ENCODE data around the gene RNF220. TPM values are rescaled to one million over a fixed set of nuclear protein-coding genes. Genes with fewer than 3 reads are reported as not detected.

The RNF220 gene
- total RNA-seq, 1 donor from 2014 or later, result 60.0 TPM

GRCh38 chr1:44405798-44406736 is 1.0 kb downstream of the RNF220 start:
- peak; percentile 69 for ATAC-seq
- intact Hi-C loops (cut with DNase I), result loop anchor here (10.0 kb wide), 1 partner anchor 189 kb away; no protein-coding TSS in a partner anchor
- DNase-seq (ENCODE audit: low spot score), result no peak

DNA sequence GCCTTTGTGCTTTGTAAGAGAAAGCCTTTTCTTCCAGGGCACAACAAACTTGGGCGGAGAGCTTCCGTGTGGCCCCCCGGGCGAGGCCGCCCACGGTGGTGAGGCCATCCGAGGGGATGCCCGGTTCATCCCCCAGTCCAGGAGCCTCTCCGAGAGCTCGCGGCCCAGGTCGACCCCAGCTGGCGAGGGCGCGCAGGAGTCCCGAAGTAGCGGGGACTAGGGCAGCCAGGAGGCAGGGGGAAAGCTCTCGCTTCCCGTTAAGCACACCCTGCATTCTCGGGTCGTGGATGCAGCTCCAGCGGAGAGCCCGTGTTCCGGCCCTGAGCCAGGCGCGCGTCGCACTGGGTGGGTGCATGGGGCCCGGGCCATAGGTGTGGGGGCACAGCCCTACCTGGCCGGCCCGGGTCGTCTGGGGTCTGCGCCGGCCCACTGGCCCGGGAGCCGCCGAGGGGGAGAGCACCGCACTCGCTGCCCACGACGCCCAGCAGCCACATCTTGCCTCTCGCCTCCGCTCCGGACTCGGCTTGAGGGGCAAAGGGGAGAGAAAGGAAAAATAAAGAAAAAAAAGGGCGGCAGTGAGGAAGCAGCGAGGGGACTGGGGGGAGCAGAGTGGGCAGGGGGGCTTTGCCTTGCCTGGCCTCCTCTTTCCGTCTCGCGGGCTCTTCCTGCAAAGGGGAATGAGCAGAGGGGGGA is 1.8 kb downstream of the RNF220 start:
- ATAC-seq (peak; percentile 22), DNase-seq (ENCODE audit: low spot score) (no peak)
- intact Hi-C loops (cut with DNase I), result loop anchor here (10.0 kb wide), 1 partner anchor 188 kb away; no protein-coding TSS in a partner anchor

DNA sequence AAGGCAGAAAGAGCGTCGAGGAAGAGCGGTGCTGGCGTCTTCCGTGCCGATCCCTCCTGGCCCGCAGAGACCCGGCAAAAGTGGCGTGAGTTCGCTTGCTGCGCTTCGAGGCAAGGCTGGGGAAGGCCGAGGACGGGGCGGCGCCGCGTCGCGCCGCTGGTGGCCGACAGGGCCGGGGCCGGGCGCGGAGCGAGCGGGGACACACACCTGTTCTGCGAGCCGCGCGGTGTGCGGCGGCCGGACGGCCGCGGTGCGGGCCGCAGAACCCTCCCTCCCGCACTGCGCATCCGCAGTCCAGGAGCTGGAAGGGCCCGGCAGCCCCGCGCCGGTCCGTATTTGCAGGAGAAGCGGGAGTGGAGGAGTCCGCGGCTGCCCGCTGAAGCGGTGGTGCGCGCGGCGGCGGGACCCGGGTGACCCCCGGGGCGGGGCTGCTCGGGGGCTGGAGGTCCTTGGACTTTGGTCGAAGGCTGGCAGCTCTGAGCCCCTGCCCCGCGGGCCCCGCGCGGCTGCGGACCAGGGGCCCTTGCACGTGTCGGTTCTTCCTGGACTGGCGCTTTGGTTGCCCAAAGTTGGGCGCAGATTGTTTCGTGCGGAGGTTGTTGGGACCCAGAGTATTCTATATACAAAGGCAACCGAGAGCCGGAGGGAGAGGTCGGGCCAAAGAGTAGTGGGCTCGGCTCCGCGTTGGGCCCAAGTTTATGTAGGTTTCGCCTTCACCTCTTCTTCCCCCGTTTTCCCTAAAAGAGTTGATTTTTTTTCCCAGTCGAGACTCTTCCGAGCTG is 2.6 kb downstream of the RNF220 start:
- intact Hi-C loops (cut with DNase I), result loop anchor here (10.0 kb wide), 1 partner anchor 187 kb away; no protein-coding TSS in a partner anchor
- ATAC-seq (no peak), DNase-seq (ENCODE audit: low spot score) (no peak)

DNA sequence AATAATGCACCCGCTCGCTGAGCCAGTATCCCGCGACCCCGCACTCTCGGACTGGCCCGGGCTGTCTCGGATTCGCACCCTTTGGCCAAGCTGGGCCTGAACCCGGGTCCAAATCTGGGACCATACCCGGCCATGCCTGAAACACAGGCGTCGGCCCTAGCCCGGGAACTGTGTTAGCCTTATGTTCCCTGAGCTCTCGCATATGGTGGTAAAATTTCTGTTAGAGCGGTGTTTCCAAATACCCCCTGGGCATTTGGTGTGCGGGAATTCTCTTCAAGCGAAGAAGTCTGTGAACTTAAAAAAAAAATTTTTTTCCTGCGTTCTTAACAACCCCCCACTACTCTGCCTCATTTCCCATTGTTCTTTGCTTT is 3.1 kb downstream of the RNF220 start:
- ATAC-seq (no peak), DNase-seq (ENCODE audit: low spot score) (no peak)
- intact Hi-C loops (cut with DNase I), result loop anchor here (10.0 kb wide), 1 partner anchor 187 kb away; no protein-coding TSS in a partner anchor

DNA sequence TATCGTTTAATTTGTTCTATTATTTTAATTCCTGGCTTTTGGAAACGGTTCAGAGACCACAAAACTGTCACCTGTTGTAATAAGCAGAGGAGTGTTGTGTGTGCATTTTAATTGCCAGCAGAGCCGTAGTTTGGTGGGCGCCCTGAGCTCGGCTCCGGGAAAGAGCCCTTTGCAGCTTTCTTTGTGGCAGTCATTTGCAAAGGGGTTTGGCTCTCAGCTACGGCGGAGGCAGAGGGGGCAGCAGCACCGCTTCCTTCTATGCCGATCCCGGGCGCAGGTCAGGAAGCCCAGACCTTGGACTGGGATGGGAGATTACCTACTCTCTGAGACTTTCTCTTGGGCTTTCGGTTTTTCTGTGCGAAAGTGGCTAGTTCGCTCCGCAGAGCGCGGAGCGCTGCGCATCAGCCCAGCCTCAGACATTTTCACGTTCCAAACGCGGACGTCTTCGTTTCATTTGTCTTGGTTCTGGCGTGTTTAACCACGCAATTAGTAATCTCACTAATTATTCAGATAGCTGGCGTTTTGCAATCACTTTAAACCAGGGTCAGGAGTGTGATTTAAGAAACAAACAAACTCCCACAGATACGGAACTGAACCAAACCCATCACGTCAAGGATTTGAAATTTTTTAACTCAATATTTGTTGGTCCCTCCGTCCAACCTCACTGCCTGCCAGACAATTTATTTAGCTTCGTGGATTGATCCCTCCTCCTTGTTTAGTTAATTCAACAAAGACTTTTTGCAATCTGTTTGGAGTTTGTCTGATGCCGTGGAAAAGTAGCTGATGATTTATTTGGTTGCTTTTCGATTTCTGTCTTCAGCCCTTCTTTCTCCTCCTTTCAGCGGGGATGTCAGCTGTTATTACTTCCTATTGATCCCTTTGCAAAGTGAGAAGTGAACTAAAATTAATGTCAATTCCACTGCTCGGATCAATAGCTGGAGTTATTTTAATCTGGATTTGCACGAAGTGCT is 3.9 kb downstream of the RNF220 start:
- ATAC-seq, result no peak
- intact Hi-C loops (cut with DNase I), result loop anchor here (10.0 kb wide), 1 partner anchor 186 kb away; no protein-coding TSS in a partner anchor
- no peak for DNase-seq (ENCODE audit: low spot score)

DNA sequence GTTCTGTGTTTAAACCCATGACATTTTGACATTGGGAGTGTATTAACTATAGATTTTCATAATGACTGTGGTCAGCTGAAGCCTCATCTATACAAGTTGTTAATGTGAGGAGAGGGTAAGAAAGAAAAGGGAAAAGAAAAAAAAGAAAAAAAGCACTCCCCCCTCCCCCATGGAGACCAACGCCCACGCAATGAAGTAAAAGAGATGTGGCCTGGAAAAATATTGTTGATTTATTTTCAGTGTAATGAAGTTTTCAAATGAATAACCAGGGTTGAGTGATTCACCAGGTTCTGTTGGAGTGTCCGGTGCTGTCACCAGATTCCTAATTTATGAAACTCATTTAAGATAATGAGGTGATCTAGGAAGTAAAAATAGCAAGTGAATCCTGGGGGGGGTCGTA is 4.7 kb downstream of the RNF220 start:
- no peak for DNase-seq (ENCODE audit: low spot score)
- intact Hi-C loops (cut with DNase I), result loop anchor here (10.0 kb wide), 1 partner anchor 185 kb away; no protein-coding TSS in a partner anchor
- no peak for ATAC-seq

DNA sequence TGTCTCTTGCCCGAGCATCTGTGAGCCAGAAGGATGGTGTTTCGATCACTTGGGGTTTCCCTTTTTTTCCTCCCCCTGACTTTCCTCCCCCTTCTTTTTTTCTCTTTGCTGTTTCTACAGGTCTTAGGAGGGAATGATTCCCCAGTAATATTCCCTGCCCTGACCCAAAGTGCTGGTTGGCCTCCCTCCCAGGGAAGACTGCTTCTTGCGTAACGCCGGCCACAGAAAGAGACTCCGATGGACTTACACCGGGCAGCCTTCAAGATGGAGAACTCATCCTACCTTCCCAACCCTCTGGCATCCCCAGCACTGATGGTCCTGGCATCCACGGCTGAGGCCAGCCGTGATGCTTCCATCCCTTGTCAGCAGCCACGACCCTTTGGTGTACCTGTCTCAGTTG is 6.8 kb downstream of the RNF220 start:
- DNase-seq (ENCODE audit: low spot score) (no peak), ATAC-seq (peak; percentile 47)
- intact Hi-C loops (cut with DNase I), result no loop called here

GRCh38 chr1:44412601-44413000 is 7.5 kb downstream of the RNF220 start:
- intact Hi-C loops (cut with DNase I), result no loop called here
- ATAC-seq (no peak), DNase-seq (ENCODE audit: low spot score) (no peak)

DNA sequence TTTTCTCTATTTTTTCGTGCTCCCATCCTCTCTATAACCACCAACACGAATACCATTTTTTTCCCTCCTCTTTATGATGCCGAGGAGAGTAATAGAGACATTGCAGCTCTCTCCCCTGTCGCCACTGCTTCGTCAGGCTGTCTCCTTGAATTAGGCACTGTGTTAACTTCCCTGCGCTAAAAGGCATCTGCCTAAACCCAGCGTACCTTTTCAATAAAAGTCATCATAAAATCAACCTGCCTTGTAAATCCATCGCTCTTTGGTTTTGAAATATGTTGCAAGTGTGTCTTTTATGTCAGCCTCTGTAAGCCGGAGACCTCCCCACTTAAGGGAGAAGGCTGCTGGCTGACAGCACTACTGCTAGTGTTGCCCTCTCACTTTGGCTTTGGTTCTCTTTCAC is 8.7 kb downstream of the RNF220 start:
- intact Hi-C loops (cut with DNase I), result no loop called here
- ATAC-seq (no peak), DNase-seq (ENCODE audit: low spot score) (no peak)

DNA sequence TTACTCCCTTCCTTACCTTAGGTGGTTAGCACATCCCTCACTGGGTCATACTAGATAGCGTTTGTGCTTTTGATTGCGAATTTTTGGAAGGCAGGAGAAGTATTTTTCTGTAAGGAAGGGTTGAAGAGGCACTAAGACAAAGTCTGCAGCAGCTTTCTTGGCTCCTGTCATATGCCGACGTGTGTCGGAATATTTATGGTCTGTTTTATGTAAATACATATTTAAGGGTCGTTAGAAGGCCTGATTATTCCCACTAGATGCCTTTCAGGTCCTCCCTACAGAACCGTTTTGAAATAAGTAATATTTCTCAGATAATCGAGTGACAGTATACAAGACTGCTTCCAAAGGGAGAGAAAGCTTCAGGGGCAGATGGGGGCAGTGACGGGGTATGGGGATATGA is 10.0 kb downstream of the RNF220 start:
- no peak for ATAC-seq
- intact Hi-C loops (cut with DNase I), result no loop called here
- no peak for DNase-seq (ENCODE audit: low spot score)

GRCh38 chr1:44416408-44416807 is 11.4 kb downstream of the RNF220 start:
- DNase-seq (ENCODE audit: low spot score) (no peak), ATAC-seq (no peak)
- intact Hi-C loops (cut with DNase I), result no loop called here

GRCh38 chr1:44417351-44418021 is 12.4 kb downstream of the RNF220 start:
- intact Hi-C loops (cut with DNase I), result no loop called here
- ATAC-seq, result peak; percentile 81
- DNase-seq (ENCODE audit: low spot score), result peak; percentile 68

GRCh38 chr1:44418022-44418673 is 13.1 kb downstream of the RNF220 start:
- intact Hi-C loops (cut with DNase I), result no loop called here
- DNase-seq (ENCODE audit: low spot score) (no peak), ATAC-seq (no peak)

DNA sequence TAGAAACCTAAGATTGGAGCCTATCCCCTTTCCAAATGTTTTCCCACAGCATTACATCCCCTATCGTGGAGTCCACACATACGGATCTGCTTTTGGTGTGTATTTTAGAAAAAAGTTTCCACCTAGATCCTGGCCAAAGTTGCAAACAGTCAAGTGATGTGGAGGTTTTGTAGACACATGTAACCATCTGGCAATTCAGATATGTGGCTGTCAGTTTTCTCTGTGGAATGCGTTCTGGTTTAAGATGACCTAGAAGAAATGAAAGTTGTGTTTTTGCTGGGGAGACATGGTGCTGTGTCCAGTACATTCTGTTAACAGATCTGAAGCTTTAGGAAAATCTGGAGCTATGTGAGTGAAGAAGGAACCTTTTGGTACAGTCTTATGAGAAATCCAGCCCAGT is 14.8 kb downstream of the RNF220 start:
- intact Hi-C loops (cut with DNase I), result no loop called here
- ATAC-seq, result no peak

DNA sequence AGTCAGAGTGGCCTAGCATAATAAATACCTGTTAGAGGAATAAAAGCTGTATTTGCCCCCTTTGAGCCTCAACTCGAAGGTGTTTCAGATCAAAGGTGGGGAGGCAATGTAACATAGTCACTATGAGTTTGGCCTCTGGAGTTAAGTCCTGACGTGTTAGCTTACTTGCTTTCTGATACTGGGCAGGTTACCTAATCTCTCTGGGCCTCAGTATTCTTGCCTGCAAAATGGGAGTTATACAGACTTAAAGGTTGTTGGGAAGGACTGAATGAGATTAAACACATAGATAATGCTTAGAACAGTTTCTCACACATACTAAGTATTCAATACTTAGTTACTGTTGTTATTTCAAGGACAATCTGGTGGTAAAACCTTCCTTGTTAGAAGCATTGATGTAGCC is 15.5 kb downstream of the RNF220 start:
- intact Hi-C loops (cut with DNase I), result no loop called here
- ATAC-seq (no peak), DNase-seq (ENCODE audit: low spot score) (no peak)

More for the DNA sequence above, 14.8 kb downstream of the RNF220 start:
- no peak for DNase-seq (ENCODE audit: low spot score)

GRCh38 chr1:44421446-44421884 is 16.4 kb downstream of the RNF220 start:
- ATAC-seq (no peak), DNase-seq (ENCODE audit: low spot score) (no peak)
- intact Hi-C loops (cut with DNase I), result no loop called here

- ATAC-seq (no peak), DNase-seq (ENCODE audit: low spot score) (no peak)
- intact Hi-C loops (cut with DNase I), result no loop called here
These were observed 17.1 kb downstream of the RNF220 start for GRCh38 chr1:44422161-44422560.
